OCI-LY7 (cell line): ENCODE measurements around the gene KIF16B. TPM values are rescaled to one million over a fixed set of nuclear protein-coding genes. Genes with fewer than 3 reads are reported as not detected.

Source experiments
- BruUV-seq: library from RNA; stranded (reverse); fragments of 400-500 nt; replicated peaks from 2 replicates; lab custom pipeline; 2021; lab: Mats Ljungman, UMichigan
- CTCF ChIA-PET: fragments of 300-600 bp; sonication (Branson Sonifier 250); formaldehyde crosslinking; loops from one replicate; lab custom pipeline; 2022; ENCODE audit warnings: antibody characterized with exemption; ENCODE audit not compliant: unreplicated experiment; lab: Charles Lee
- POLR2A ChIA-PET: fragments of 300-600 bp; sonication (Branson Sonifier 250); formaldehyde crosslinking; loops from one replicate; lab custom pipeline; 2022; ENCODE audit warnings: antibody characterized with exemption; lab: Charles Lee
- DNase-seq: peaks from one replicate; pipeline ENCODE4 v3.0.0-alpha.2; 2015; ENCODE audit warnings: low spot score
- H2AFZ ChIP-seq: fragments of 200-600 bp; sonication (generic), shearing (Covaris generic); 2 replicates; pipeline ENCODE4 v1.6.1; 2014; ENCODE audit warnings: mild to moderate bottlenecking, antibody characterized with exemption, low read length, moderate library complexity
- H3K27ac ChIP-seq: fragments of 200-600 bp; sonication (generic); 2 replicates; pipeline ENCODE4 v1.5.1; 2014; ENCODE audit warnings: mixed run types, low read depth, mild to moderate bottlenecking, moderate library complexity, low read length, inconsistent platforms; ENCODE audit not compliant: poor library complexity, severe bottlenecking
- H3K36me3 ChIP-seq: fragments of 200-600 bp; sonication (generic); 2 replicates; pipeline ENCODE4 v1.6.1; 2014; ENCODE audit warnings: mild to moderate bottlenecking, antibody characterized with exemption, low read length, moderate library complexity, mixed read lengths; ENCODE audit not compliant: insufficient read depth
- H3K4me1 ChIP-seq: fragments of 200-600 bp; sonication (generic); 2 replicates; pipeline ENCODE4 v1.5.1; 2014; ENCODE audit warnings: mild to moderate bottlenecking, low read length; ENCODE audit not compliant: insufficient read depth, poor library complexity, severe bottlenecking
- H3K4me2 ChIP-seq: fragments of 200-600 bp; sonication (generic); 2 replicates; pipeline ENCODE4 v1.6.1; 2014; ENCODE audit warnings: mild to moderate bottlenecking, low read length
- H3K4me3 ChIP-seq: fragments of 200-600 bp; sonication (generic); 2 replicates; pipeline ENCODE4 v1.5.1; 2014; ENCODE audit warnings: mild to moderate bottlenecking, low read depth, low read length; ENCODE audit not compliant: poor library complexity, severe bottlenecking
- H3K79me2 ChIP-seq: fragments of 200-600 bp; sonication (generic); 2 replicates; pipeline ENCODE4 v1.6.1; 2016; ENCODE audit warnings: low read depth, mild to moderate bottlenecking, low read length, moderate library complexity, mixed read lengths; ENCODE audit not compliant: insufficient read depth
- H3K9me2 ChIP-seq: fragments of 200-600 bp; sonication (generic); 2 replicates; pipeline ENCODE4 v1.6.1; 2016; ENCODE audit warnings: mild to moderate bottlenecking, low read length, mixed read lengths; ENCODE audit not compliant: insufficient read depth
- H3K9me3 ChIP-seq: fragments of 200-600 bp; sonication (generic); 2 replicates; pipeline ENCODE4 v1.6.1; 2014; ENCODE audit warnings: mild to moderate bottlenecking, mixed run types, low read length, mixed read lengths
- H4K20me1 ChIP-seq: fragments of 200-600 bp; sonication (generic); 2 replicates; pipeline ENCODE4 v1.6.1; 2014; ENCODE audit warnings: mild to moderate bottlenecking, antibody characterized with exemption, low read length, moderate library complexity, mixed read lengths; ENCODE audit not compliant: insufficient read depth
- CTCF ChIP-seq: fragments of 200-600 bp; sonication (generic); conservative IDR thresholded peaks from 2 replicates; pipeline ENCODE4 v1.5.1; 2014; ENCODE audit warnings: mild to moderate bottlenecking, antibody characterized with exemption, low read length, moderate library complexity, mixed read lengths
- EZH2phosphoT487 ChIP-seq: fragments of 200-600 bp; sonication (generic); IDR thresholded peaks from 2 replicates; pipeline ENCODE4 v1.6.1; 2018; ENCODE audit warnings: low read depth, borderline replicate concordance, mild to moderate bottlenecking, mixed run types, antibody characterized with exemption, low read length, moderate library complexity, mixed read lengths
- intact Hi-C: fragments of 100-400 bp; cut with micrococcal nuclease; formaldehyde crosslinking; loops from one replicate; pipeline ENCODE4 v1.10.0; 2022; ENCODE audit not compliant: unreplicated experiment
- total RNA-seq, 2 experiments: library from RNA; depleted of rRNA in 1 of 2; stranded (reverse); fragments of >200 nt in 1 of 2; shearing (Covaris generic) in 1 of 2; gene quantifications; 2 replicates each; pipeline ENCODE4 v1.2.3, GENCODE V29; 2014 to 2022

The KIF16B gene
- total RNA-seq, 2 experiments from 2014 or later = 6.2 to 11.2 TPM

GRCh38 chr20:16606468-16607070 lies 33.3 kb upstream of the KIF16B start:
- no TSS peak for BruUV-seq
- intact Hi-C loops = no loop called here
- no peaks in the 10 kb centered on the region for H3K79me2 ChIP-seq
- ChIA-PET POLR2A (no interaction called here), CTCF (no interaction called here)
- no peak for TF ChIP-seq CTCF
- no peak overlapping the region for H3K4me2 ChIP-seq
- H3K4me1 ChIP-seq = no peaks in the 10 kb centered on the region
- H3K9me3 ChIP-seq = no peaks in the 10 kb centered on the region
- H4K20me1 ChIP-seq = no peaks in the 10 kb centered on the region
- no peaks in the 10 kb centered on the region for H3K36me3 ChIP-seq
- no peaks in the 10 kb centered on the region for H3K9me2 ChIP-seq
- no peak overlapping the region for H3K27ac ChIP-seq
- H2AFZ ChIP-seq = no peak overlapping the region
- no peak overlapping the region for H3K4me3 ChIP-seq
- no peak for DNase-seq

- intact Hi-C loops = no loop called here
- H2AFZ ChIP-seq = no peak overlapping the region
- H3K36me3 ChIP-seq = no peaks in the 10 kb centered on the region
- H3K9me2 ChIP-seq = no peaks in the 10 kb centered on the region
- no peaks in the 10 kb centered on the region for H4K20me1 ChIP-seq
- ChIA-PET POLR2A (interaction anchor here (1.2 kb wide), 1 partner anchor 11 kb away, joined by 3 read pairs; no protein-coding TSS in a partner anchor), CTCF (no interaction called here)
- H3K4me1 ChIP-seq = no peaks in the 10 kb centered on the region
- no peak overlapping the region for H3K4me2 ChIP-seq
- no peak overlapping the region for H3K4me3 ChIP-seq
- H3K9me3 ChIP-seq = no peaks in the 10 kb centered on the region
- TF ChIP-seq CTCF (no peak), EZH2phosphoT487 (no peak)
- no peaks in the 10 kb centered on the region for H3K79me2 ChIP-seq
- H3K27ac ChIP-seq = no peak overlapping the region
- no peak for DNase-seq
- no TSS peak for BruUV-seq
Measured at GRCh38 chr20:16601047-16601446, 27.8 kb upstream of the KIF16B start.

GRCh38 chr20:16599257-16599656 lies 26.0 kb upstream of the KIF16B start:
- no peaks in the 10 kb centered on the region for H4K20me1 ChIP-seq
- no peaks in the 10 kb centered on the region for H3K36me3 ChIP-seq
- no peak for DNase-seq
- TF ChIP-seq EZH2phosphoT487 = no peak
- no peak for TF ChIP-seq CTCF
- H3K4me3 ChIP-seq = no peak overlapping the region
- intact Hi-C loops = no loop called here
- no peak overlapping the region for H3K4me2 ChIP-seq
- H3K9me2 ChIP-seq = no peaks in the 10 kb centered on the region
- H3K9me3 ChIP-seq = no peaks in the 10 kb centered on the region
- CTCF ChIA-PET = no interaction called here
- POLR2A ChIA-PET = no interaction called here
- no peak overlapping the region for H2AFZ ChIP-seq
- no peak overlapping the region for H3K27ac ChIP-seq
- no TSS peak for BruUV-seq
- H3K4me1 ChIP-seq = no peaks in the 10 kb centered on the region
- no peaks in the 10 kb centered on the region for H3K79me2 ChIP-seq
